ENCODE data around the gene CALU.

Gene CALU

GRCh38 chr7:128785738-128786137, 46.6 kb downstream of the CALU start:
- no peak for DNase-seq (ENCODE audit: low read depth)

- DNase-seq (ENCODE audit: low read depth) = no peak
These were observed 49.6 kb downstream of the CALU start for GRCh38 chr7:128788446-128789412.

- DNase-seq (ENCODE audit: low read depth) = no peak
These were observed 51.3 kb downstream of the CALU start for GRCh38 chr7:128790315-128791041.

GRCh38 chr7:128791121-128791971, 52.2 kb downstream of the CALU start, which contains the start of gene CCDC136:
Gene CCDC136, plus strand, starts transcription at chr7:128791968. Its CDS starts 444 bp downstream, at chr7:128792412.
- no peak for DNase-seq (ENCODE audit: low read depth)

GRCh38 chr7:128791972-128792327, 52.8 kb downstream of the CALU start:
- DNase-seq (ENCODE audit: low read depth) = no peak

GRCh38 chr7:128792471-128793180, 53.5 kb downstream of the CALU start:
- DNase-seq (ENCODE audit: low read depth) = no peak

- DNase-seq (ENCODE audit: low read depth) = no peak
These were observed 54.0 kb downstream of the CALU start for GRCh38 chr7:128793181-128793547.

- DNase-seq (ENCODE audit: low read depth) = no peak
These were observed 54.9 kb downstream of the CALU start for GRCh38 chr7:128794020-128794419.

GRCh38 chr7:128794436-128794835, 55.3 kb downstream of the CALU start:
- DNase-seq (ENCODE audit: low read depth) = no peak

GRCh38 chr7:128795129-128795528, 56.0 kb downstream of the CALU start:
- no peak for DNase-seq (ENCODE audit: low read depth)

GRCh38 chr7:128796327-128796726, 57.2 kb downstream of the CALU start:
- DNase-seq (ENCODE audit: low read depth) = peak; percentile 38

- no peak for DNase-seq (ENCODE audit: low read depth)
These were observed 60.3 kb downstream of the CALU start for GRCh38 chr7:128799451-128799850.

- no peak for DNase-seq (ENCODE audit: low read depth)
These were observed 61.4 kb downstream of the CALU start for GRCh38 chr7:128800567-128800966.

GRCh38 chr7:128801003-128801402, 61.8 kb downstream of the CALU start:
- no peak for DNase-seq (ENCODE audit: low read depth)

- no peak for DNase-seq (ENCODE audit: low read depth)
These were observed 62.7 kb downstream of the CALU start for GRCh38 chr7:128801667-128802418.

GRCh38 chr7:128804484-128804883, 65.3 kb downstream of the CALU start:
- no peak for DNase-seq (ENCODE audit: low read depth)

- no peak for DNase-seq (ENCODE audit: low read depth)
These were observed 66.1 kb downstream of the CALU start for GRCh38 chr7:128805225-128805624.

GRCh38 chr7:128807191-128807590, 68.0 kb downstream of the CALU start:
- no peak for DNase-seq (ENCODE audit: low read depth)

- DNase-seq (ENCODE audit: low read depth) = no peak
These were observed 70.2 kb downstream of the CALU start for GRCh38 chr7:128809363-128809762.

- no peak for DNase-seq (ENCODE audit: low read depth)
These were observed 71.3 kb downstream of the CALU start for GRCh38 chr7:128810473-128810872.

- DNase-seq (ENCODE audit: low read depth) = no peak
These were observed 71.8 kb downstream of the CALU start for GRCh38 chr7:128810997-128811396.

Data from HS-5 (cell line).